NCI-H2081 (cell line): ENCODE measurements around the gene LY6G6D.
A peak's percentile ranks its signal among the peaks of the same experiment; 100 is the strongest.

Source experiments
- DNase-seq, 2 experiments: peaks; one replicate each; lab custom pipeline; 2025; lab: John Stamatoyannopoulos, UW

The LY6G6D gene

DNA sequence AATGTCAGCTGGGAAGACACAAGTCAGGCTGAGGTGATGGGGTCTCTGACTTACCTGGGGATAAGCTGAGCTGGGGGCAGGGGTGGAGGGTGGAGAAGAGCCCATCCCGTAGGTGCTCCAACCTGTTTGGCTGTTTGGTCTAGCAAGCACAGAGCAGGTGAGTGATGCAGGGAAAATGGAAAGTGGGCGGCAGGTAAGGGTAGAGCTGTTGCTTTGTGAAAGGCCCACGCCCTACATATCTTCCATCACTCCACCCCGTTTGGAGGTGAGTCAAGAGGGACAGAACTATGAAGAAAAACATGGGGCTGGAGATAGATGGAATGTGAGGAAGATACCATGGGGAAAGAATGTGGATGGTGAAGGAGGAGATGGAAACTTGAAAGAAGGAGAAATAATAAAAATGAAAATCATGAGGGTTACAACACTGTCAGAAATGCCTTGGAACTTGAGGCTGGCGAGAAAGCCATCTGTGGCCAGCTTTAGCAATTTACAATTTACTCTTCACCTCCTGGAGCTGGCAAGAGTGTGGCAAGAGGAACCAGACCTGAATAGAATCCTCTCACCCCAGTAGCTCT, 5.1 kb downstream of the LY6G6D start:
- DNase-seq: no peak

DNA sequence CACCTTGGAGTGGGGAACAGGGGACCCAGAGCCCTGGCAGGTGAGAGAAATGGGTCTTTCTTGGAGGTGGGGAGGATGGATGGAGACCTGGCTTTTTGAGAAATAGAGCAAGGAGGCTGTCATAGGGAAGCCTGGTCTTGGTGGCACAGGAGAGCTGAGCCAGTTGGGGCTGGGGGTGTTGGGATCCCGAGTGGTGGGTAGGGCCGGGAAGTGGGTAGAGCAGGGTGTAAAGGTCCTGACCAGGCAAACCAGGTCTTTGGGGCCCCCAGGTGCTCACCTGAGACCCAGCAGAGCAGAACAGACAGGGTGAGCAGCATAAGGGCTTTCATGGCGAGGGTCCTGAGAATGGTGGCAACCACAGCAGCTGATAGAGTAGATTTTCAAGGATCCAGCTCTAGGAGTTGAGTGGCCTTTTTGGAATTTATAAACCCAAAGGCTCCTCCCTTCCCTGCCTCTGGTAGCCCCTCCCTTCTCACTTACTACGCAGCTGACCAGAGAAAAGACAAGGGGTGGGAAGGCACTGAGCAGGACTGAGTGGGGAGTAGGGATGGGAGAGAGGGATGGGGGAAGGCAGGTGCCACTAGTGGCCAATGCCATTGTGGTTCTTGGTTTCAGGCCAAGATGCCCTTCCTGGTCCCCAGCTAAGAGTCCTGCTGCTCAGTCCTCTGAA, 6.3 kb downstream of the LY6G6D start, which contains the start of gene LY6G6C:
TSS of gene LY6G6C (minus strand) at position 396 of the 670 bp plus-strand sequence. CDS start at position 329, 67 bp downstream.
- no peak for DNase-seq

DNA sequence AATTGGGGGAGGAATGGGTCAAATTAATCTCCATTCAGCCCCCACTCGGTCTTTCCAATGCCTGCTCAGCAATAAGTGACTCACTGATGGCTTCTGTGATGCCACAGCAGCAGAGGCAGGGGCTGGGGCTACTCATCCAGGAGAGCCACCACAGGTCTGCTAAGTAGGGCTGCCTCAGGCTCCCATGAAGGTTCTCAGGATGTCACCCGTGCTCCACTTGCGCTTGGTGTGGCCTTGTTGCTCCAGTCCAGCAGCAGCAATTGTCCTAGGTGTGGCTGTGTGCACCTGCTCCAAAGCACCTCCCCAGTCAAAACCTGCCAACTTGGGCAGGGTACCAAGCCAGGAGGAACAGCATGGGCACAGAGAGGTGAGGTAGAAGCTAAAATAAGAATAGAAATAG, 7.0 kb downstream of the LY6G6D start:
- no peak for DNase-seq

- DNase-seq: no peak
Measured at GRCh38 chr6:31723245-31723979, 8.3 kb downstream of the LY6G6D start, which contains the start of gene MPIG6B. Gene MPIG6B, plus strand, starts transcription at chr6:31723373. Its CDS starts 11 bp downstream, at chr6:31723384.

DNA sequence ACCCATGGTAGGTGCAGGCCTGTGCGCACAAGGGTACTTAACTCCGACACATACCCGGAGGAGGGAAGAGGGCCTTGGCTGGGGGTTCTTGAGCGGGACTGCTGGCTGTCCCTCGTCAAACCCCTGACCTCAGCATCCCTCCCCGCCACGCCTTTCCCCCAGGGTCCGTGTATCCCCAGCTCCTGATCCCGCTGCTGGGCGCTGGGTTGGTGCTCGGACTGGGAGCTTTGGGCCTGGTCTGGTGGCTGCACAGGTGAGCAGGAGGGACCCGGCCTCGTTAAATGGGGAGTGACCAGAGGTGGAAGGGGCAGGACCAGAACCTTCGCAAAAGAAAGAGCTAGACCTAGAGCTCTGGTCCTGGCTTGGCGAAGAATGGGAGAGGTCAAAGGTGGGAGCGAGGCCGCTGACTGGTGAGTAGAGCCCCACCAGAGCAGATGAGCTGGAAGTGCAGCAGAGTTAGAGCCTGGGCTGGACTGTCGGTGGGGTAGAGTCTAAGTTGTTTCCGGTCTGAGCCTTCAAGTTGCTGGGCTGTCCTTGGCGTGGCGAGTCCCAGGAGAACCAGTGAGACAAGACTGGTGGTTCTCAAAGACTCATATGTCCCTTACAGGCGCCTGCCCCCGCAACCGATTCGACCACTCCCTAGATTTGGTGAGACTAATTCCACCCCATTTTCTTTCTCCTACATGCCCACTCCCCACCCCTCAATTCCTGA, 9.0 kb downstream of the LY6G6D start:
- no peak for DNase-seq

GRCh38 chr6:31725502-31726350, 10.6 kb downstream of the LY6G6D start:
- no peak for DNase-seq

DNA sequence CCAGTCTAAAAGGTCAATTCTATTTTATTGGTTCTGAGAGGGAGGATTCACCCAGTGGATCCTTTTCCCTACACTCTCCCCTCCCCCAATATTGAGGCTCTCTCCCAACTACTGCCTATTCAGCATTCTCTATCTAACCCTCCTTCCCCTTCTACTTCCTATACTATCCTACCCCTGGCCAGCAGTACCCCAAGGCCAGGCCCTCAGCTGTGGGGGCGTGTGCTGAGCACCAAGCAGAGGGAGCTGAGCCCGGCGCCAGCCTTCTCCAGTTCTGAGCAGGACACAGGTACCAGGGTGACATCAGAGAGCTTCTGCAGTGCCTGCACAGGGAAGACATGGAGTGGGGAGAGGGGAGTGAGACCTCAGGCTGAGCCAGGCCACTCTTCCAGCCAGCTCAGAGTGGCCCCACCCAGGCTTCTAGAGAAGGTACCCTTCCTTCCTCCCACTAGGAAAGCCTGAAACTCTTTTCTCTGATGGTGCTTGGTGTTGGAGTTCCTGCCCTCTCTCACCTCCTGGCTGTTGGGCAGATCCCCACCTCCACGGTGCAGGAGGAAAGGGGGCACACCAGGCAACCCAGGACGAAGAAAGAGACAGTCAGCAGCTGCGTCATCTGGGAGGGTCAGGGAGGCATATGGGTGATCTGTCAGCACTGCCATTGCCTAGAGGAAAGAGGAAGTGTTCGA, 12.0 kb downstream of the LY6G6D start:
- no peak for DNase-seq

DNA sequence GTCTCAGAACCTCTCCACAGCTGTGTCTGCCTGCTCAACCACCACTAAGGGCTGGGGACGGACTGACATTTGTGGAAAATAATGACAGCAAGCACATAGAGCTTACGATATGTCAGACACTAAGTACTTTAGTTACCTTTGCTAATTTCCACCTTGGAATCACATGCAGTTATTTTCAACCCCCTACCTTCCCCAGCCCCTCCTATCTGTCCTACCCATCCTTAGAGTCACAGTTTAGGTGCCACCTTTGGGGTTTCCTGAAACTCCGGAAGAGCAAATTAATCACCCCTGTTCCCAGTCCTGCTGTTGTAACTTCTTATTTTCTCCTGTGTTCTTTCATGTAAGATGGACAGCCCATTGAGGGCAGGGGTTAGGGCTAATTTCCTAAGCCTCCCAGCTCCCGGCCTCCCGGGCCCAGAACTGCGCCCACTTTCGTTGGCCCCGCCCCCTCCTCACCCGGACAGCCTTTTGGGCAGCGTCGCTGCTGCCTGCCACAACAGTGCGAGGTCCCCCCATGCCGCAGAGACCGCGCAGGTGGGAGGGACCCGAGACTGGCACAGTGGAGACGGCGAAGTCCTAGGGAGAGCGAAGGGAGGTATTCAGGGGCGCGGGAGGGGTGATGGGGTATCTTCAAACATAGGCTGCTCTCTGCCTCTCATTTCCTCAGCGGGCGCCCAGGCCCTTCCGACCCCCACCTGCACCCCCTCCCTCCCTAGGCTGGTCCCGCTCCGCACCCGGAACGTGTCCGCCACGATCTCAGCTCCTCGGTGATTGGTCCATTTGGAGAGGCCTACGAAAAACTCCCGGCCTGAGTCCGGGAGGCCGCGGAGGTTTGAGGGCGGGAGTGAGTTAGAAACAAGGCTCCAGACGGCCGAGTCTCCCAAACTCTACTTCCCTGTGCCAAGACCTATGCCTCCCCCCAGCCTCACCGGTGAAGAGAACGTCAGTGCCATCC, 12.8 kb downstream of the LY6G6D start:
- no peak for DNase-seq

DNA sequence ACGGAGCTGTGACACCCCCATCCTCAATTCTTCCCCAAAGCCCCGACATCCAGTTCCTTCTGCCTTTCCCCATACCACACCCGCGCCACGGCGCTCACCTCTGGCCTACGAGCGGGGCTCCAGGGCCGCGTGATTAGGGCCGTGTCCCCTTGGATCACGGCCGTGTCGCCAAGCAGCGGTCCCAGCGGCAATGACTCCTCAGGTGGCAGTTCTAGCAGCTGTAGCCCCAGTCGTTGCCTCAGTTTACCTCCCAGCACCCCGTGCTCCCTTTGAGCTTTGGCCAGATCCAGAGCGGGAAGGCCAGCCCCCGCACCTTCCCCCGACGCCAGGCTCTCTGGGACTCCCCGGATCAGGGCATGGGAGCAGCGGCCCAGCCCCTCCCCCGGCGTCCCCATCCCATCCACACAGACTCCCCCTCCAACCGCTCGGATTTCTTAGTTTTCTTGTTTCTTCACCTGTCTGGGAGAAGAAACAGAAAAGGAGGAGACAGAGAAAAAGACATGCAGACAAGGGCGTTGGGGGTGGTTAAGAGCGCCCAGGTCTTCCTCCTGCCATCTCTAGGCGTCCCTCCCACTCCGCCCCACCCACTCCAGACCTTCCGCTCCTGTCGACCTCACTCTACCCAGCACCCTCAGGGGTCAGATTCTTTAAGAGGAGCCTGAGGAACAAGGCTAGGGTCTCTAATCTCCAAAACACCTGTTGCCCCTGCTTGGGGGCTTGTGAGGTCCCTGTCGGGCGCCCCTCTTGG, 13.8 kb downstream of the LY6G6D start, which contains the start of gene DDAH2:
TSS of gene DDAH2 (minus strand) at position 533 of the 748 bp plus-strand sequence. CDS start at position 395, 138 bp downstream.
- no peak for DNase-seq

GRCh38 chr6:31729515-31729978, 14.4 kb downstream of the LY6G6D start:
- DNase-seq: peak; percentile 67

- no peak for DNase-seq
Measured at GRCh38 chr6:31729979-31730630, 15.0 kb downstream of the LY6G6D start.

DNA sequence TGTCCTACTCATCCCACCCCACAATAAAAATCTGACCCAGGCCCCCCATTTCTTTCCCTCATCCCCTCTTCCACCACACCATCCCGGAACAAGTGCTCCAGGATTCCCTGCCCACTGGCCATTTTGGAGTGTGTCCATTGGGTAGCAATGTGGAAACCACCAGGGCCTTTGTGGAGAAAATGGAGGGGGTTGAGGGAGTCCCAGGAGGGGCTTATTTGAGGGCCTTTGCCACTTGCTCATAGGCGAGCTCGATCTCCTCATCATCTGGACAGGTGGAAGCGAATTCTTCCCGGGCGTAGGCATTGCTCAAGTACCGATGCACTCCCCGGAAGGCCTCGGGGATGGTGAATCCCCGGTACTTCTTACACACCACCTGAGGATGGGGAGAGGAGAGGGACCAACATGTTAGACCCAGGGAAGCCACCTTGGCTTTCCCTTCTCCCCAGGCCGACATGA, 15.5 kb downstream of the LY6G6D start:
- DNase-seq: no peak

- no peak for DNase-seq
Measured at GRCh38 chr6:31732029-31732428, 16.9 kb downstream of the LY6G6D start.

DNA sequence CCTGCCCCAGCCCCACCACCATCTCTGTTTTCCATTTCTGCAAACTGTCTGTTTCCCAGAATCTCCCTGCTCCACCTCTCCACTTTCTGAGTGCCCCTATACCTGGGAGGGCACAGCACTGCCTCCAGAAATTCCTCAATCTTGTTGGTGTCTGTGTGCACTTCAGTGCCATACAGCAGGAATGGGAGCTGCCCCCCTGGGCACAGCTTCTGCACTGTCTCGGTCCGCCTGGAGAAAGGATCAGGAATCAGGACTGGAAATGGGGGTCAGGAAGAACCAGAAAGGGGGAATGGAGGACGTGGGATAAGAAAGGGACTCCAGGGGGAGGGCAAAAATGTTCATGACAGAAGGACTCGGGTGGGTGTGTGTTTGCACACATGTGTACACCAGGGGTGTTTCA, 18.6 kb downstream of the LY6G6D start:
- no peak for DNase-seq

DNA sequence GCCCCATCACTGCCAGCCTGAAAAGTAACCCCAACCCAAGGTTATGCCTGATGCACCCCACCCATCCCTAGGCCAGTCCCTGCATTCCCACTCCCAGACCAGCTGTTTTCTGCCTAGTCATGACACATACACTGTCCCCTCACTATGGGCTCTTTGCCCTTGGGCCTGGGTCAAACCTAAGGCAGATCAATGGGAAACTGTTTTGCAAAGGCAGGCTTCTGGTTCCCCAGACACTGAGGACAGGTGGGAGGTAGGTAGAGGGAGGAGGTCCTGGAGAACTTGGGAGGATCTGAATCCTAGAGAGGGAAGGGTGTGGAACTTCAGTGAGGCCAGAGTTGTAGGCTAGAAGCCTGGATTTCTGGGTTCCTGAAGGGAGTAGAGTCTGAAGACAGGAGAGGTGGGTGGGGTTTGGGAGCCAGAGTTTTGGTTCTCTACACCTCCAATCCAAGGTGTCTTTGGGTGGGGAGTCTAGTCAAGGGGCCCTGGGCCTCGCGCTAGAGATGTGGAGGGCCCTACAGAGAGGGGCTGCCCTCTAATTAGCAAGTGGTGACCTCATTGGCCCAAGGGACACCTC, 19.2 kb downstream of the LY6G6D start:
- no peak for DNase-seq

GRCh38 chr6:31734821-31735406, 19.8 kb downstream of the LY6G6D start:
- DNase-seq: no peak
